H9 (cell line): ENCODE data around the gene SCGB1C1. TPM values are rescaled to one million over a fixed set of nuclear protein-coding genes. Genes with fewer than 3 reads are reported as not detected.

ENCODE experiments used
- DNase-seq: peaks from one replicate; pipeline ENCODE4 v3.0.0-alpha.2; 2017
- H2AFZ ChIP-seq: one replicate; pipeline ENCODE4 v1.6.1; 2013; ENCODE audit warnings: mild to moderate bottlenecking, low read length, control low read depth, moderate library complexity
- H2AK5ac ChIP-seq: 2 replicates; pipeline ENCODE4 v1.6.1; 2013; ENCODE audit warnings: low read length, control low read depth, mixed read lengths; ENCODE audit not compliant: insufficient read length
- H2BK120ac ChIP-seq: one replicate; pipeline ENCODE4 v1.6.1; 2013; ENCODE audit warnings: low read depth, mild to moderate bottlenecking, low read length, control low read depth, inconsistent platforms; ENCODE audit not compliant: poor library complexity, severe bottlenecking
- H2BK12ac ChIP-seq: 2 replicates; pipeline ENCODE4 v1.6.1; 2013; ENCODE audit warnings: low read length, control low read depth, mixed read lengths, low read depth; ENCODE audit not compliant: insufficient read length
- H2BK15ac ChIP-seq: 2 replicates; pipeline ENCODE4 v1.6.1; 2013; ENCODE audit warnings: low read depth, low read length, control low read depth
- H2BK20ac ChIP-seq: one replicate; pipeline ENCODE4 v1.6.1; 2013; ENCODE audit warnings: low read depth, mild to moderate bottlenecking, low read length, control low read depth, inconsistent platforms; ENCODE audit not compliant: poor library complexity, severe bottlenecking
- H2BK5ac ChIP-seq: 2 replicates; pipeline ENCODE4 v1.6.1; 2013; ENCODE audit warnings: low read length, control low read depth, mixed read lengths; ENCODE audit not compliant: insufficient read length
- H3K14ac ChIP-seq: 2 replicates; pipeline ENCODE4 v1.6.1; 2013; ENCODE audit warnings: low read length, control low read depth; ENCODE audit not compliant: insufficient read depth
- H3K18ac ChIP-seq: 2 replicates; pipeline ENCODE4 v1.6.1; 2013; ENCODE audit warnings: low read depth, mild to moderate bottlenecking, mixed read lengths, low read length, control low read depth; ENCODE audit not compliant: insufficient read length
- H3K23ac ChIP-seq: 2 replicates; pipeline ENCODE4 v1.6.1; 2013; ENCODE audit warnings: low read length, control low read depth, mixed read lengths, low read depth; ENCODE audit not compliant: insufficient read length
- H3K23me2 ChIP-seq: 2 replicates; pipeline ENCODE4 v1.6.1; 2013; ENCODE audit warnings: low read depth, mild to moderate bottlenecking, mixed read lengths, low read length, control low read depth; ENCODE audit not compliant: insufficient read length, poor library complexity, severe bottlenecking
- H3K27ac ChIP-seq: 2 replicates; pipeline ENCODE4 v1.5.1; 2013; ENCODE audit warnings: low read length, control low read depth, mixed read lengths, low read depth; ENCODE audit not compliant: insufficient read length
- H3K27me3 ChIP-seq: 2 replicates; pipeline ENCODE4 v1.6.1; 2013; ENCODE audit warnings: low read length, control low read depth, inconsistent platforms; ENCODE audit not compliant: insufficient read depth
- H3K4ac ChIP-seq: 2 replicates; pipeline ENCODE4 v1.6.1; 2013; ENCODE audit warnings: low read depth, mild to moderate bottlenecking, control low read depth, inconsistent platforms, low read length, moderate library complexity
- H3K4me1 ChIP-seq: 2 replicates; pipeline ENCODE4 v1.6.1; 2013; ENCODE audit warnings: low read length, control low read depth, inconsistent platforms; ENCODE audit not compliant: insufficient read depth
- H3K4me2 ChIP-seq: 2 replicates; pipeline ENCODE4 v1.6.1; 2013; ENCODE audit warnings: low read length, control low read depth, mixed read lengths; ENCODE audit not compliant: insufficient read length, insufficient read depth
- H3K56ac ChIP-seq: 2 replicates; pipeline ENCODE4 v1.6.1; 2013; ENCODE audit warnings: low read depth, mild to moderate bottlenecking, mixed read lengths, low read length, control low read depth; ENCODE audit not compliant: insufficient read length
- H3K79me1 ChIP-seq: 2 replicates; pipeline ENCODE4 v1.6.1; 2013; ENCODE audit warnings: low read depth, mild to moderate bottlenecking, moderate library complexity, low read length, control low read depth, inconsistent platforms; ENCODE audit not compliant: insufficient read depth, poor library complexity, severe bottlenecking
- H3K79me2 ChIP-seq: 2 replicates; pipeline ENCODE4 v1.6.1; 2013; ENCODE audit warnings: low read length, control low read depth, inconsistent platforms; ENCODE audit not compliant: insufficient read depth
- H3K9ac ChIP-seq: 2 replicates; pipeline ENCODE4 v1.6.1; 2013; ENCODE audit warnings: low read length, control low read depth, mixed read lengths; ENCODE audit not compliant: insufficient read length; ENCODE audit errors: extremely low read depth
- H3K9me3 ChIP-seq: one replicate; pipeline ENCODE4 v1.6.1; 2013; ENCODE audit warnings: low read depth, low read length, inconsistent platforms; ENCODE audit not compliant: control insufficient read depth
- H3T11ph ChIP-seq: one replicate; pipeline ENCODE4 v1.6.1; 2013; ENCODE audit warnings: mild to moderate bottlenecking, low read length, control low read depth, inconsistent platforms
- H4K20me1 ChIP-seq: one replicate; pipeline ENCODE4 v1.6.1; 2013; ENCODE audit not compliant: control insufficient read depth, insufficient read length, insufficient read depth
- H4K5ac ChIP-seq: 2 replicates; pipeline ENCODE4 v1.6.1; 2013; ENCODE audit warnings: low read depth, mild to moderate bottlenecking, mixed read lengths, low read length, control low read depth; ENCODE audit not compliant: insufficient read length
- H4K8ac ChIP-seq: replicated peaks from 2 replicates; pipeline ENCODE4 v1.6.1; 2013; ENCODE audit warnings: low read length, control low read depth, mixed read lengths, low read depth; ENCODE audit not compliant: insufficient read length
- H4K91ac ChIP-seq: 2 replicates; pipeline ENCODE4 v1.6.1; 2013; ENCODE audit warnings: low read depth, mild to moderate bottlenecking, moderate library complexity, mixed read lengths, low read length, control low read depth; ENCODE audit not compliant: insufficient read length
- H3K27ac Mint-ChIP-seq, 3 experiments: 2 replicates in 2 of 3; 3 replicates in 1 of 3; pipeline ENCODE4 v1.8.0; 2020 to 2021; ENCODE audit warnings: mixed read lengths in 3 of 3, mild to moderate bottlenecking in 1 of 3, moderate library complexity in 1 of 3
- H3K27me3 Mint-ChIP-seq: 2 replicates; pipeline ENCODE4 v1.8.0; 2021; ENCODE audit warnings: low read depth, mild to moderate bottlenecking, moderate library complexity, mixed read lengths
- H3K36me3 Mint-ChIP-seq, 3 experiments: 2 replicates in 2 of 3; 3 replicates in 1 of 3; pipeline ENCODE4 v1.8.0; 2020 to 2021; ENCODE audit warnings: low read depth in 3 of 3, mixed read lengths in 3 of 3; ENCODE audit not compliant: insufficient read depth in 1 of 3
- H3K4me1 Mint-ChIP-seq, 2 experiments: 2 replicates each; pipeline ENCODE4 v1.8.0; 2020; ENCODE audit warnings: mixed read lengths in 2 of 2
- H3K4me3 Mint-ChIP-seq, 2 experiments: 2 replicates in 1 of 2; 3 replicates in 1 of 2; pipeline ENCODE4 v1.8.0; 2020 to 2021; ENCODE audit warnings: mild to moderate bottlenecking in 2 of 2, mixed read lengths in 2 of 2, moderate library complexity in 1 of 2
- H3K9me3 Mint-ChIP-seq, 2 experiments: 2 replicates in 1 of 2; 3 replicates in 1 of 2; pipeline ENCODE4 v1.8.0; 2020; ENCODE audit warnings: mild to moderate bottlenecking in 2 of 2, mixed read lengths in 2 of 2, moderate library complexity in 1 of 2
- CTCF ChIP-seq: fragments of 200-600 bp; sonication (generic); conservative IDR thresholded peaks from 3 replicates; pipeline ENCODE4 v1.8.0; 2021; ENCODE audit warnings: antibody characterized with exemption, mild to moderate bottlenecking
- WGBS: extraction: QIAGEN DNeasy Blood & Tissue Kit; methylation state at CpG from one replicate; pipeline ENCODE4 v1.1.7; 2013; ENCODE audit warnings: missing lambda C conversion rate, low lambda C conversion rate, mixed read lengths; ENCODE audit not compliant: insufficient read length; ENCODE audit errors: extremely low coverage; 5-methylcytosine and 5-hydroxymethylcytosine counted together
- total RNA-seq: library from RNA; stranded (reverse); gene quantifications from 2 replicates; pipeline ENCODE4 v1.2.1, GENCODE V29; 2021

The SCGB1C1 gene
- total RNA-seq, 1 experiment from 2014 or later, result not detected

- no peak overlapping the region for H3K4me3 Mint-ChIP-seq
- no peak for TF ChIP-seq CTCF
Measured at GRCh38 chr11:204587-205109, 11.8 kb downstream of the SCGB1C1 start.

More at GRCh38 chr11:204587-205109, 11.8 kb downstream of the SCGB1C1 start:
- H3K9me3 Mint-ChIP-seq, result no peaks in the 10 kb centered on the region; a peak in 1 of 5 replicates
- no peak overlapping the region for H3K27ac Mint-ChIP-seq
- H3T11ph ChIP-seq, result no peak overlapping the region
- H2AFZ ChIP-seq, result no peak overlapping the region
- H3K4me2 ChIP-seq, result no peak overlapping the region
- no CpG with 5 or more reads among the region's 12 CpGs for WGBS
- H3K79me1 ChIP-seq, result peaks cover 5% of the 10 kb centered on the region
- H4K20me1 ChIP-seq, result no peaks in the 10 kb centered on the region
- H3K9ac ChIP-seq, result no peak overlapping the region
- no peak overlapping the region for H2AK5ac ChIP-seq
- H3K4ac ChIP-seq, result no peak overlapping the region
- H4K8ac ChIP-seq, result no peak overlapping the region
- H2BK15ac ChIP-seq, result no peak overlapping the region
- H4K91ac ChIP-seq, result no peak overlapping the region
- H3K4me1 ChIP-seq, result no peaks in the 10 kb centered on the region; the same call in 1 of the 2 replicates
- DNase-seq, result no peak
- no peak overlapping the region for H2BK5ac ChIP-seq
- H3K9me3 ChIP-seq, result no peaks in the 10 kb centered on the region
- no peaks in the 10 kb centered on the region; the same call in 1 of the 2 replicates for H3K79me2 ChIP-seq
- H3K23ac ChIP-seq, result no peak overlapping the region
- no peak overlapping the region for H4K5ac ChIP-seq
- H3K56ac ChIP-seq, result no peak overlapping the region
- no peak overlapping the region for H3K27ac ChIP-seq
- H3K14ac ChIP-seq, result no peak overlapping the region
- peaks cover 10 to 40% (median 26%) of the 10 kb centered on the region in 3 experiments for H3K36me3 Mint-ChIP-seq
- peaks cover 5 to 16% of the 10 kb centered on the region in 2 experiments for H3K4me1 Mint-ChIP-seq
- H2BK20ac ChIP-seq, result no peak overlapping the region
- H3K23me2 ChIP-seq, result peaks cover 21% of the 10 kb centered on the region
- no peak overlapping the region for H2BK120ac ChIP-seq
- no peaks in the 10 kb centered on the region for H3K27me3 ChIP-seq
- no peak overlapping the region for H2BK12ac ChIP-seq
- H3K27me3 Mint-ChIP-seq, result no peaks in the 10 kb centered on the region; the same call in 1 of the 2 replicates
- no peak overlapping the region for H3K18ac ChIP-seq
